COR-L47 (cell line): ENCODE data around the gene MYO5A.

ENCODE experiments used
- DNase-seq: peaks from one replicate; lab custom pipeline; 2025; lab: John Stamatoyannopoulos, UW

Gene MYO5A

GRCh38 chr15:52361494-52361893, 167.2 kb downstream of the MYO5A start:
- DNase-seq: no peak

GRCh38 chr15:52360229-52361203, 168.2 kb downstream of the MYO5A start:
- DNase-seq: no peak

GRCh38 chr15:52359722-52360121, 169.0 kb downstream of the MYO5A start:
- DNase-seq: no peak

GRCh38 chr15:52357949-52358348, 170.7 kb downstream of the MYO5A start:
- no peak for DNase-seq

- no peak for DNase-seq
Observed at GRCh38 chr15:52352086-52352485, 176.6 kb downstream of the MYO5A start.

GRCh38 chr15:52351206-52351908, 177.3 kb downstream of the MYO5A start:
- DNase-seq: no peak

GRCh38 chr15:52350423-52350822, 178.3 kb downstream of the MYO5A start:
- no peak for DNase-seq

- DNase-seq: no peak
Observed at GRCh38 chr15:52349052-52349700, 179.5 kb downstream of the MYO5A start.

GRCh38 chr15:52348056-52348745, 180.5 kb downstream of the MYO5A start:
- no peak for DNase-seq

GRCh38 chr15:52344592-52344991, 184.1 kb downstream of the MYO5A start:
- no peak for DNase-seq

GRCh38 chr15:52343831-52344230, 184.8 kb downstream of the MYO5A start:
- DNase-seq: no peak

GRCh38 chr15:52340093-52340492, 188.6 kb downstream of the MYO5A start:
- DNase-seq: no peak

GRCh38 chr15:52338891-52339290, 189.8 kb downstream of the MYO5A start:
- no peak for DNase-seq

GRCh38 chr15:52338058-52338457, 190.6 kb downstream of the MYO5A start:
- no peak for DNase-seq

GRCh38 chr15:52337198-52337853, 191.4 kb downstream of the MYO5A start:
- DNase-seq: no peak

- DNase-seq: no peak
Observed at GRCh38 chr15:52336529-52336928, 192.2 kb downstream of the MYO5A start.

GRCh38 chr15:52334491-52335160, 194.1 kb downstream of the MYO5A start:
- DNase-seq: no peak

GRCh38 chr15:52331490-52332240, 197.0 kb downstream of the MYO5A start:
- DNase-seq: peak; percentile 41

- no peak for DNase-seq
Observed at GRCh38 chr15:52329987-52330386, 198.7 kb downstream of the MYO5A start.

GRCh38 chr15:52329150-52329549, 199.5 kb downstream of the MYO5A start:
- no peak for DNase-seq
